Measurements from ENCODE around the gene CDK19.
A peak's percentile ranks its signal among the peaks of the same experiment; 100 is the strongest.
"Not testable (repeated sequence)": the region's sequence is repeated elsewhere in the genome, so short reads cannot be mapped to it uniquely, and the experiment has no call there.

Gene CDK19

GRCh38 chr6:110815411-110816409, at the start of gene CDK19:
TSS of gene CDK19 (minus strand) at chr6:110815469. CDS start at chr6:110815136, 333 bp downstream.
- peak; percentile 96 for DNase-seq (ENCODE audit: low read depth)

DNA sequence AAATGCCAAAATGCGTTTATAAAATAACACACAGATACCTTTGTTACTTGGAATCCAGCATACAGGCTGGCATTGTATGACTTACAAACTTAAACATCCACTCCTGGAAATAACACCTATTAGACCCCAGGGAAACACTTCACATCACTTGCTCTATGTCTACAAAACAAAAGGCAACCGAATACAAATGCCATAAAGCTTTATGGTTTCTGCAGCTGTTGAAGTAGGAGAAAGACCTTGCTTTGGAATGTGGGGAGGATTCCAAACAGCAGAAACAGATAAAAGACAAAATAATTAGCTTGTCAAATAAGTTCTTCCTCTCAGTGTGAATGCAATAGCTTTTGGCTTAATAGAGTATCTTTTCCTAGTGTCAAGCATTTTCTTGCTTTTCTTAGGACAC, 49.6 kb upstream of the CDK19 start:
- no peak for DNase-seq (ENCODE audit: low read depth)

- no peak for DNase-seq (ENCODE audit: low read depth)
These were observed 44.1 kb upstream of the CDK19 start for GRCh38 chr6:110859335-110859792.

DNA sequence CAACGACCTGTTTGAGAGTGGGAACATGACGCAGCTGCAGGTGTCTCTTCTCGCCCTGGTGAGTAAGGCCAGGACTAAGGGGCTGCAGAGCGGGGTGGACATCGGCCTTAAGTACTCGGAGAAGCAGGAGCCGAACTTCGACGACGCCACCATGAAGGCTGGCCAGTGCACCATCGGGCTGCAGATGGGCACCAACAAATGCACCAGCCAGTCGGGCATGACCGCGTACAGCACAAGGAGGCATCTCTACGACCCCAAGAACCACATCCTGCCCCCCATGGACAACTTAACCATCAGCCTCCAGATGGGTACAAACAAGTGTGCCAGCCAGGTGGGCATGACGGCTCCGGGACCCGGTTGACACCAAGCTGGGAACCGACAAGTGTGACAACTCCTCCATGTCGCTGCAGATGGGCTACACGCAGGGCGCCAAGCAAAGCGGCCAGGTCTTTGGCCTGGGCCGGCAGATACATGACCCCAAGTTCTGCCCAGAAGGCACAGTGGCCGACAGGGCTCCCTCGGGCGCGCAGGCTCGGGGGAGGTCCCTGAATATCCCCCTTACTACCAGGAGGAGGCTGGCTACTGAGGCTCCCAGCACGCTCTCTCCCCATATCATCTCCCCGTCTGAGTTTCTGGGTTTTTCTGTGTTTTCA, 43.4 kb upstream of the CDK19 start:
- no peak for DNase-seq (ENCODE audit: low read depth)

DNA sequence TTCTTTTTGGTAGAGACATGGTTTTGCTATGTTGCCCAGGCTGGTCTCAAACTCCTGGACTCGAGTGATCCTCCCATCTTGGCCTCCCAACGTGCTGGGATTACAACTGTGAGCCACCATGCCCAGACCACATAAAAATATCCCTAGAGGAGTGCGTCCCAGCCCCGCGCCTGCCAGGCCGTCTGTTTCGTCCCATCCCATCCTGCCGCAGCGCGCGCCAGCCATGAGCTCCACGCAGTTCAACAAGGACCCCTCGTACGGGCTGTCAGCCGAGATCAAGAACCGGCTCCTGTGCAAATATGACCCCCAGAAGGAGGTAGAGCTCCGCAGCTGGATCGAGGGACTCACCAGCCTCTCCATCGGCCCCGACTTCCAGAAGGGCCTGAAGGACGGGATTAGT, 42.7 kb upstream of the CDK19 start:
- DNase-seq (ENCODE audit: low read depth) = no peak

DNA sequence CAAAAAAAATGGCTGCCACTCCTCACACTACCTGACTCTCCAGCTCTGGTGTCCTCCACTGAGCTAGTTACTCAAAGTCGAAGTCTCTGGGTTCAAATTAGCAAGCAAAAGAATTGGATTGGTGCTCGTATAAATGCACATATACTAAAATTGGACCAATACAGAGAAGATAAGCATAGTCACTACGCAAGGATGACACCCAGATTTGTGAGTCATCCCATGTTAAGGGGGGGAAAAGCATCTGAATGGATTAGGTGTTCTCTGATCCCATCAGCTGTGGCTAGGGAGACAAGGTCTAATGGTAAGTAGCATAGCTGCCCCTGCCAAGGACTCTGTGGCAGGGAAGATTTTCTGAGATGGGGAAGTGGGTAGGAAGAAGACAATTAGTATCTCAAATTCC, 41.0 kb upstream of the CDK19 start:
- DNase-seq (ENCODE audit: low read depth) = no peak

DNA sequence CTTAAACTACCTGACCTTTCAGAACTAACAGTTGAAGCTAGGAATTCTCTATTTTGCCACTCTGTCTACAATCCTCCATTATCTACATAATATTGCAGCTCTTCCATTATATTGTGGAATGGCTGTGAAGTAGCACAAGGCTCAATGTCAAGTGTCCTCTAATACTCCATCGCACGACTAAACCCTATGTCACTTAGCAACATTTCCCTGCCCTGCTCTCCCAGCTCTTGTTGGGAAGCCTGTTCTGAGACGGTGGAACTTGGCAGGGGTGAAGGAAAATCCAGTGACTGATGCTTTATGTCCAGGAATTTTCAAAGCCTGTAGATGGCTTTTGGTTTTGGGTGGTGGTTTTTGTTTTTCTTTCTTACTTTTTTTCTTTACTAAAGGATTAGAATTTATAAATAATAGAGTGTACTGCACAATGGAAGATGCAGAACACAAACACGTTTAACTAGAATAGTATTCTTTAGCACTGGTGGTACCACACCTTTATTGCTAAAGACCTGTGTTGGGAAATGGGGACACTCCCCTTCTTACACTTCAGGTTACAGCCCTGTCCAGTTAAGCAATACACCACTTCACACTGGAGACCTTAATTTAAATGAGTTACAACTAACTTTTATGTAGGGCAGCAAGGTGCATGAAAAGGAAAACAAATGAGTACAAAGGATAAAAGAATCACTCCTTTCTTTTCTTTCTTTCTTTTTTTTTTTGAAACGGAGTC, 38.6 kb upstream of the CDK19 start:
- no peak for DNase-seq (ENCODE audit: low read depth)

DNA sequence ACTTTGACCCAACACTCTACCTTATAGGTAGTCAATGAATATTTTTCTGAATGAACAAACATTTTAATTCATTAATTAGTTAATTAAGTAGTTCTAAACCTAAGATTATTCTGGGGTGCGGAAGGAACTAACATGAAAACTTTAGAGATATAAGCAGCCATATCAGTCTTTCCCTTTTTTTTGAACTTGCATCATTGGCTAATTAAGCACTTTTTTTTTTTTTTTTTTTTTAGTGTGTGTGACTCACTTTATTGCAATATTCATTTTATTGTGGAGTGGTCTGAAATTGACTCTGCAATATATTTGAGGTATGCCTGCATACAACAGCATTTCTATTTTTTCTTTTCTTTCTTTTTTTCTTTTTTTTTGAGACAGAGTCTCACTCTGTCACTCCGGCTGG, 37.5 kb upstream of the CDK19 start:
- DNase-seq (ENCODE audit: low read depth) = no peak

DNA sequence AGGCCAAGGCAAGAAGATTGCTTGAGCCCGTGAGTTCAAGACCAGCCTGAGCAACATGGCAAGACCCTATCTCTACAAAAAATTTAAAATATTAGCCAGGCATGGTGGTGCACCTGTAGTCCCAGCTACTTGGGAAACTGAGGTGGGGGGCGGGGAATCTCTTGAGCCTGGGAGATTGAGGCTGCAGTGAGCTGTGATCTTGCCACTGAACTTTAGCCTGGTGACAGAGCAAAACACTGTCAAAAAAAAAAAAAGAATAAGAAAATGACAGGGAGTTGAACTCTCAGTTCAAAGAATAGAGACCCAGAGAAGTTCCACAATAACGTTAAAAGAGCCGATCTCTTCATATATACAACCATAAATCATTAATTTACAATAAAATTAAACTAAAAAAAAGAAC, 34.5 kb upstream of the CDK19 start:
- no peak for DNase-seq (ENCODE audit: low read depth)

DNA sequence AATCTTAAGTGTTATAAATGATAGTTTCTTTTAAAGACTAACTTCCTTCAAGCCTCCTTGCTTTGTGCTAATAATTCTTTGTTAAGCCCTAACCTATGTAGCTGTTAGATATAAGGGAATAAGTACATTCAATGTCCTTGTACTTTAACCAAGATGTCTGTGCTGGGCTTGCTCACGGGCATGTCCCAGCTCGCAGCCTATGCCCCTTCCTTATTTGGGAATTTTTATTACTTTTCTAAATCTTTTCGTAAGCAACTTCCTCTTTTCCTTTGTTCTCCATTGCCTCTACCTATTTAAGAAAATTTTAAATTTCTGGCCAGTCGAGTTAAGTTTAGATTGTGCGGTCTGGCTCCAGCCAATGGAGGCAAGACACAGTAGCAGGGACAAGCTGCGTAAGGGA, 26.0 kb upstream of the CDK19 start:
- no peak for DNase-seq (ENCODE audit: low read depth)

GRCh38 chr6:110835751-110836150, 20.5 kb upstream of the CDK19 start:
- DNase-seq (ENCODE audit: low read depth) = not testable (repeated sequence)

- no peak for DNase-seq (ENCODE audit: low read depth)
These were observed 18.6 kb upstream of the CDK19 start for GRCh38 chr6:110833831-110834230.

- no peak for DNase-seq (ENCODE audit: low read depth)
These were observed 16.1 kb upstream of the CDK19 start for GRCh38 chr6:110831405-110831804.

DNA sequence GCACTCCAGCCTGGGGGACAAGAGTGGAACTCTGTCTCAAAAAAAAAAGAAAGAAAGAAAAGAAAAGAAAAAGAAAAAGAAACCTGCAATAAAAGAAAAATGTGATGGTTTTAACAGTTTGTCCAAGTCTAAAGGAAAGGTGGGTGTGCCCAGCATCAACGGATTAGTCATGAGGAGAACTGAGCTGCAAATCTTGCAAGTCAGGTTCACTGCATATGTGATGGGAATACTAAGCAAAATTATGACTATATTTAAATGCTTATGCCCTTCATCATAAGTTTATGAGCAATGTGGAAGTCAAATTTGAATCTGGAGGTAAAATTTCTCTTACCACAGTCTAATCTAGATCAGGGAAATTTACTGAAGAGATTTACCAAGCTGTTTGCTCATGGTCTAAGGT, 13.1 kb upstream of the CDK19 start:
- DNase-seq (ENCODE audit: low read depth) = no peak

DNA sequence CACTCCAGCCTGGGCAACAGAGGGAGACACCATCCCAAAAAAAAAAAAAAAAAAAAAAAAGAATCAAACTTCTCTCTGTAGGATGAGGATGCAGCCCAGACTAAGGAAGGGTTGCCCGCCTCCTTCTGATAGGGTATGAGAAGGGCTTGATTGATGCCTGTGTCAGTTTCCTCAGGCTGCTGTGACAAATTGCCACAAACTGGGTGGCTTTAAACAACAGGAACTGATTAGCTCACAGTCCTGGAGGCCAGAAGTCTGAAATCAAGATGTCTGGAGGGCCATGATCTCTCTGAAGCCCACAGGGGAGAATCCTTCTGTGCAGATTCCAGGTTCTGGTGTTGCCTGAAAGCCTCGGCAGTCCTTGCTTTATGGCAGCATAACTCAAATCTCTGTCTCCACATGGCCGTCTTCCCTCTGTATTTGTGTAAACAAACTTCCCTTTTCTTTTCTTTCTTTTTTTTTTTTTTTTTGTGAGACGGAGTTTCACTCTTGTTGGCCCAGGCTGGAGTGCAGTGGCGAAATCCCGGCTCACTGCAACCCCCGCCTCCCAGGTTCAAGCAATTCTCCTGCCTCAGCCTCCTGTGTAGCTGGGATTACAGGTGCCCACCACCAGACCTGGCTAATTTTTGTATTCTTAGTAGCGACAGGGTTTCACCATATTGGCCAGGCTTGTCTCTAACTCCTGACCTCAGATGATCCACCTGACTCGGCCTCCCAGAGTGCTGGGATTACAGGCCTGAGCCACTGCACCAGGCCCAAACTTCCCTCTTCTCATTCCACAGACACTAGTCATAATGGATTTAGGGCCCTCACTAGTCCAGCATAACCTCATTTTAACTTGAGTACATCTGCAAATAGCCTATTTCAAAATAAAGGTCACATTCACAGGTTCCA, 11.2 kb upstream of the CDK19 start:
- DNase-seq (ENCODE audit: low read depth) = no peak

- DNase-seq (ENCODE audit: low read depth) = no peak
These were observed 7.9 kb upstream of the CDK19 start for GRCh38 chr6:110823146-110823545.

DNA sequence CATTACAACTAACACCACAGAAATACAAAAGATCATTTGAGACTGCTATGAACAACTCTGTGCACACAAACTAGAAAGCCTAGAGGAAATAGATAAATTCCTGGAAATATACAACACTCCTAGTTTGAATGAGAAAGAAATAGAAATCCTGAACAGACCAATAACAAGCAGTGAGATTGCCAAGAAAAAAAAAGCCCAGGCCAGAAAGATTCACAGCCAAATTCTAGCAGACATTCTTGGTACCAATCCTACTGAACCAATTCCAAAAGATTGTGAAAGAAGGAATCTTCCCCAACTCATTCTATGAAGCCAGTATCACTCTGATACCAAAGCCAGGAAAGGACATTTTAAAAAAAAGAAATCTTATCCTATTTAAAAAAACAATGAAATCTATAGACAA, 7.0 kb upstream of the CDK19 start:
- no peak for DNase-seq (ENCODE audit: low read depth)

GRCh38 chr6:110816677-110817076, 1.4 kb upstream of the CDK19 start:
- no peak for DNase-seq (ENCODE audit: low read depth)

GRCh38 chr6:110815015-110815410, 256 bp downstream of the CDK19 start:
- DNase-seq (ENCODE audit: low read depth) = no peak

- DNase-seq (ENCODE audit: low read depth) = peak; percentile 46
These were observed 911 bp downstream of the CDK19 start for GRCh38 chr6:110814102-110815014.

Measured in activated T-helper 9 cell treated with anti-CD3 and anti-CD28 coated beads, Interleukin-2, amount 50 U/mL, for 16 hours (primary cell).